ENCODE results near the gene DTHD1.

DNA sequence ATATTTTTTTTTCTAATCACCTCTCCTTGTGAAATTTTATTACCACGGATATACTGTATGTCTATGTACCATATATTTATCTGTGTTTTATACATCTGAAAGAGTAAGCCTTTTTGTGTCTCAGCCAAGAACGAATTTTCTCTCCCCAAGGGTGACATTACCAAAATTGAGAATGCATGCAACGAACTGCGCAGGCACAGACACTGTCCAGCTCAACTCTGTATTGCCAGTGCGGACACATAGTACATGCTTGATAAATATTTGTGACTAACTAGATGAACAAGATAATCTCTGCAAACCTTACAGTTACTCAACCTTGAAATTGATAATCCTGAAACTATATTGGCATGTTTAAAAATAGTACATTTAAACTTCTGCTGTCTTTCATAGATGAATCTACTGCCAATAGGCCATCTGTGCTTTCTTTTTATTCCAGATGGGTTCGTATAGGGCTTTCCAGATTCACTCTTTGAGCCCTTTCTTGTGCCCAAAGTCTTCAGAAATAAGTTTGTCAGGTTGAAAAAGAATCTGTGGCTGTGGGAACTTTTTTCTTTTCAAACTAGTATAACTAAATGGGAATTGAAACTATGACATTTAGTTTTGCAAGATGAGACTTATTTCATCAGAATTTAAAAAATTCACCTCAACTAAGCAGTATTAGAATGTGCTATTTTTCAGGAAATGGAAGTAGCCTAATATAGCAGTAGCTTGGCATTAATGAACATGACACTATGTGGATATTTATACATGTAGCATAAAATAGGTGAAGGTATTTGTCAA, 38.9 kb downstream of the DTHD1 start:
- TF ChIP-seq, protein P1, sequence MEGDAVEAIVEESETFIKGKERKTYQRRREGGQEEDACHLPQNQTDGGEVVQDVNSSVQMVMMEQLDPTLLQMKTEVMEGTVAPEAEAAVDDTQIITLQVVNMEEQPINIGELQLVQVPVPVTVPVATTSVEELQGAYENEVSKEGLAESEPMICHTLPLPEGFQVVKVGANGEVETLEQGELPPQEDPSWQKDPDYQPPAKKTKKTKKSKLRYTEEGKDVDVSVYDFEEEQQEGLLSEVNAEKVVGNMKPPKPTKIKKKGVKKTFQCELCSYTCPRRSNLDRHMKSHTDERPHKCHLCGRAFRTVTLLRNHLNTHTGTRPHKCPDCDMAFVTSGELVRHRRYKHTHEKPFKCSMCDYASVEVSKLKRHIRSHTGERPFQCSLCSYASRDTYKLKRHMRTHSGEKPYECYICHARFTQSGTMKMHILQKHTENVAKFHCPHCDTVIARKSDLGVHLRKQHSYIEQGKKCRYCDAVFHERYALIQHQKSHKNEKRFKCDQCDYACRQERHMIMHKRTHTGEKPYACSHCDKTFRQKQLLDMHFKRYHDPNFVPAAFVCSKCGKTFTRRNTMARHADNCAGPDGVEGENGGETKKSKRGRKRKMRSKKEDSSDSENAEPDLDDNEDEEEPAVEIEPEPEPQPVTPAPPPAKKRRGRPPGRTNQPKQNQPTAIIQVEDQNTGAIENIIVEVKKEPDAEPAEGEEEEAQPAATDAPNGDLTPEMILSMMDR (conservative IDR thresholded peaks at IDR 0.05): no peak
- no peak for TF ChIP-seq EZH2 (IDR thresholded peaks at IDR 0.05; ENCODE audit: low read depth)

Measured in PC-9 (cell line).